GM10266 (cell line): Measurements from ENCODE around the gene FOXP1.

Experiments
- DNase-seq: peaks from one replicate; pipeline ENCODE4 v3.0.0; 2012; ENCODE audit errors: extremely low spot score
- CTCF ChIP-seq: IDR thresholded peaks from 2 replicates; pipeline ENCODE4 v1.5.1; 2012; ENCODE audit warnings: mild to moderate bottlenecking, low read depth; ENCODE audit not compliant: control insufficient read depth, insufficient read depth; ENCODE audit errors: missing control alignments

Gene FOXP1

GRCh38 chr3:71546821-71547220, 36.7 kb downstream of the FOXP1 start:
- TF ChIP-seq CTCF, result no peak
- no peak for DNase-seq

GRCh38 chr3:71545330-71545729, 38.2 kb downstream of the FOXP1 start:
- no peak for TF ChIP-seq CTCF

GRCh38 chr3:71543371-71544016, 40.0 kb downstream of the FOXP1 start:
- no peak for DNase-seq
- no peak for TF ChIP-seq CTCF

More at GRCh38 chr3:71545330-71545729, 38.2 kb downstream of the FOXP1 start:
- no peak for DNase-seq

GRCh38 chr3:71542521-71543370, 40.8 kb downstream of the FOXP1 start:
- no peak for DNase-seq
- no peak for TF ChIP-seq CTCF

- no peak for DNase-seq
- no peak for TF ChIP-seq CTCF
Observed at GRCh38 chr3:71541313-71541712, 42.2 kb downstream of the FOXP1 start.

- DNase-seq, result no peak
- TF ChIP-seq CTCF, result no peak
Observed at GRCh38 chr3:71537211-71537611, 46.3 kb downstream of the FOXP1 start.

GRCh38 chr3:71536376-71536965, 47.1 kb downstream of the FOXP1 start:
- no peak for DNase-seq
- TF ChIP-seq CTCF, result no peak
